HEK293T (cell line): ENCODE measurements around the gene CHD5.

Experiments used
- CTCF ChIA-PET: fragments of 350-600 bp; formaldehyde crosslinking; extraction: SDS; loops from one replicate; lab custom pipeline; 2021; ENCODE audit warnings: antibody characterized with exemption, inconsistent platforms; lab: Yijun Ruan, JAX
- POLR2A ChIA-PET: fragments of 350-600 bp; formaldehyde crosslinking; extraction: SDS; loops from one replicate; lab custom pipeline; 2020; ENCODE audit warnings: antibody characterized with exemption, inconsistent platforms; lab: Yijun Ruan, JAX
- DNase-seq: peaks from one replicate; pipeline ENCODE4 v3.0.0; 2012; ENCODE audit warnings: mixed read lengths; ENCODE audit errors: extremely low spot score
- ARNT ChIP-seq: fragments of 450-650 bp; IDR thresholded peaks from 2 replicates; pipeline ENCODE4 v1.6.1; 2017; ENCODE audit warnings: mild to moderate bottlenecking
- BHLHE40 ChIP-seq: fragments of 450-650 bp; IDR thresholded peaks from 2 replicates; pipeline ENCODE4 v1.6.1; 2016; ENCODE audit warnings: mild to moderate bottlenecking, moderate library complexity, borderline replicate concordance
- CTBP1 ChIP-seq: fragments of 450-650 bp; IDR thresholded peaks from 2 replicates; pipeline ENCODE4 v1.6.1; 2016; ENCODE audit warnings: borderline replicate concordance
- ELF4 ChIP-seq: fragments of 450-650 bp; IDR thresholded peaks from 2 replicates; pipeline ENCODE4 v1.6.1; 2017; ENCODE audit warnings: antibody characterized with exemption
- FOXA1 ChIP-seq: fragments of 450-650 bp; IDR thresholded peaks from 2 replicates; pipeline ENCODE4 v1.6.1; 2016; ENCODE audit warnings: mild to moderate bottlenecking
- FOXK2 ChIP-seq: fragments of 450-650 bp; IDR thresholded peaks from 2 replicates; pipeline ENCODE4 v1.6.1; 2016; ENCODE audit warnings: mild to moderate bottlenecking
- FOXM1 ChIP-seq: fragments of 450-650 bp; IDR thresholded peaks from 2 replicates; pipeline ENCODE4 v1.6.1; 2017; ENCODE audit warnings: mild to moderate bottlenecking, borderline replicate concordance
- HDGF ChIP-seq: fragments of 450-650 bp; IDR thresholded peaks from 2 replicates; pipeline ENCODE4 v1.6.1; 2017; ENCODE audit warnings: antibody characterized with exemption, borderline replicate concordance
- L3MBTL2 ChIP-seq: fragments of 450-650 bp; conservative IDR thresholded peaks from 2 replicates; pipeline ENCODE4 v1.6.1; 2016; ENCODE audit warnings: mild to moderate bottlenecking
- LEF1 ChIP-seq: fragments of 450-650 bp; IDR thresholded peaks from 2 replicates; pipeline ENCODE4 v1.6.1; 2017; ENCODE audit warnings: mild to moderate bottlenecking, borderline replicate concordance
- NFRKB ChIP-seq: fragments of 450-650 bp; IDR thresholded peaks from 2 replicates; pipeline ENCODE4 v1.6.1; 2016; ENCODE audit warnings: mild to moderate bottlenecking, moderate library complexity
- PKNOX1 ChIP-seq: fragments of 450-650 bp; IDR thresholded peaks from 2 replicates; pipeline ENCODE4 v1.6.1; 2016
- SP1 ChIP-seq: fragments of 450-650 bp; IDR thresholded peaks from 2 replicates; pipeline ENCODE4 v1.6.1; 2017
- SUZ12 ChIP-seq: fragments of 450-650 bp; IDR thresholded peaks from 2 replicates; pipeline ENCODE4 v1.6.1; 2016; ENCODE audit warnings: mild to moderate bottlenecking
- TARDBP ChIP-seq: fragments of 450-650 bp; IDR thresholded peaks from 2 replicates; pipeline ENCODE4 v1.6.1; 2016
- ZNF384 ChIP-seq: fragments of 450-650 bp; IDR thresholded peaks from 2 replicates; pipeline ENCODE4 v1.6.1; 2016

The CHD5 gene

DNA sequence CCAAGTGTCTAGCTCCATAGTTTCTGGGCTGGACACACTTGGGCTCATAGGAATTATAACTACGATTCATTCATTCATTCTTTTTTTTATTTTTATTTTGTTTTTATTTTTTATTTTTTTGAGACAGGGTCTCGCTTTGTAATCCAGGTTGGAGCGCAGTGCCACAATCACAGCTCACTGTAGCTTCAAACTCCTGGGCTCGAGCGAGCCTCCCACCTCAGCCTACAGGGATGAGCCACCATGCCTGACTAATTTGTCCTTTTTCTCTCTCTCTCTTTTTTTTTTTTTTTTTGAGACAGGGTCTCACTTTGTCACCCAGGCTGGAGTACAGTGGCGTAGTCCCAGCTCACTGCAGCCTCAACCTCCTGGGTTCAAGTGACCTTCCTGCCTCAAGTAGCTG is 92.2 kb downstream of the CHD5 start:
- TF ChIP-seq SP1 (no peak), FOXK2 (no peak), TARDBP (no peak), FOXM1 (no peak), SUZ12 (no peak), BHLHE40 (no peak), CTBP1 (no peak), ELF4 (no peak), PKNOX1 (no peak), FOXA1 (no peak), ARNT (no peak), LEF1 (no peak)
- DNase-seq: no peak
- CTCF ChIA-PET: interaction anchor here (0.5 to 0.7 kb wide), 4 partner anchors 12 to 101 kb away, joined by 3 read pairs; no protein-coding TSS in a partner anchor
- POLR2A ChIA-PET: no interaction called here

DNA sequence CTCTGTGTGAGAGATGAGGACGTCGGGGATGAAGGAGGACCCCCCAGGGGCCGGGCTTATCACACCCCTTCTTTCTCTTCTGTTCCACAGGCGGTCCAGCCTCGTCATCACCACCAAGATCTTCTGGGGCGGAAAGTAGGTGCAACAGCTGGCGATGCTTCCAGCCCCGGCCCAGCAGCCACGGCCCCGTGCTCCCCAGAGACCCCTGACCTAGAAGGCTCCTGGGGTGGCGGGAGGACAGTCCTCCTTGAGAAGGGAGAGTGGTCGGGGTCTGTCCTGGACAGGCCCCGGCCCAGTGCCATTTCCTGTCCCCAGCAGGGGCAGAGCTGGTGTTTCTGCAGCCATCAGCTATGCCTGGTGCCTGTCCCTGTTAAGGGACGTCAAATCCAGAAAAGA is 92.7 kb downstream of the CHD5 start:
- POLR2A ChIA-PET: no interaction called here
- CTCF ChIA-PET: interaction anchor here (0.6 to 0.7 kb wide), 3 partner anchors 12 to 100 kb away, joined by 3 read pairs; no protein-coding TSS in a partner anchor
- TF ChIP-seq SP1: no peak
- TF ChIP-seq TARDBP: no peak
- no peak for TF ChIP-seq PKNOX1
- DNase-seq: no peak

DNA sequence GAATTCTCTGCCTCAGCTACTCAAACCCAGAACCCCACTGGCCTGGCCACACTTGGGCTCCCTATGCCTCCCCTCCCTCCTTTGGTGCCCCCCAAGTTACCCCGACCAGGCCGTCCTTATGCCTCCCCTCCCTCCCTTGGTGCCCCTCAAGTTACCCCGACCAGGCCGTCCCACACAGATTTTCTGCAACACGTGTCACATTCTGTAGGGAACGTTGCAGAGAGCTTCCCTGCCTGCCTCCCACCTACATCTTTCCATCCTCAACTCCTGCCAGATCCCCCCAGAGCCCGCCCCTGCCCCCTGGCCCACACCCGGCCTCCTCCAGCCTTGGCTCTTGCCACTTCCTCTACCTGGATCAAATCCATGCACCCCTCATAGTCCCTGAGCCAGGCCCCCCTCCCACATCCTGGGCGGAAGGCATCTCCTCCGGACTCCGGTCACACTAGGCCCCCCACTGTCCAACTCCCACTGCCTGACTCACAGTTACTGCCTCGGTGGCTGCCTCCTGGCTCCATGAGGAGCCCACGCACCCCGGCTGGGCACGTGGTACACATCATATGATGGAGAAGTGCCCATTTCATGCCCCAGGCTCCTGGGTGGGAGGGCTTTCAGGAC is 93.3 kb downstream of the CHD5 start:
- TF ChIP-seq FOXK2 (no peak), FOXA1 (no peak), HDGF (no peak)
- DNase-seq: no peak
- ChIA-PET CTCF (no interaction called here), POLR2A (no interaction called here)

DNA sequence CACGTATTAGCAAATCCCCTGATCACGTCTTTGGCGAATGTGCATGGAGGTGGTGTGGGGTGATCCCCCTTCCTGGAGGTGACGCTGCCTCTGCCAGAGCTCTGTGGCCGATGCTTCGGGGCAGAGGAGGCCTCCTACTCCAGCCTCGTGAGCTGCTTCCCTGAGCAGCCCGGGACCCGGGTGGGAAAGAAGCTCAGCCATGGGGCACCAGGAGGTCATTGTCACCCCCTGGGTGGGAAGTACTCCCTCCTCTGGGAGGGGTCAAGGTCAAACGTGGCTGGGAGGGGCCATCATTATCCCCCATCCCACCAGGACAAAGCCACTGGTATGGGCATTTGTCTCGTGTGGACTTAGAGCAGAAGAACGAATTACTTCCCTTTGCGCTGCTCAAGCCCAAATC is 93.8 kb downstream of the CHD5 start:
- no peak for TF ChIP-seq ELF4
- no peak for TF ChIP-seq LEF1
- no peak for TF ChIP-seq BHLHE40
- TF ChIP-seq PKNOX1: no peak
- TF ChIP-seq L3MBTL2: no peak
- TF ChIP-seq FOXK2: no peak
- TF ChIP-seq CTBP1: no peak
- TF ChIP-seq TARDBP: no peak
- TF ChIP-seq NFRKB: no peak
- TF ChIP-seq SUZ12: no peak
- TF ChIP-seq HDGF: no peak
- no peak for TF ChIP-seq ZNF384
- no peak for TF ChIP-seq FOXA1
- TF ChIP-seq FOXM1: no peak
- no peak for TF ChIP-seq SP1
- no peak for TF ChIP-seq ARNT
- no peak for DNase-seq
- POLR2A ChIA-PET: no interaction called here
- CTCF ChIA-PET: no interaction called here

DNA sequence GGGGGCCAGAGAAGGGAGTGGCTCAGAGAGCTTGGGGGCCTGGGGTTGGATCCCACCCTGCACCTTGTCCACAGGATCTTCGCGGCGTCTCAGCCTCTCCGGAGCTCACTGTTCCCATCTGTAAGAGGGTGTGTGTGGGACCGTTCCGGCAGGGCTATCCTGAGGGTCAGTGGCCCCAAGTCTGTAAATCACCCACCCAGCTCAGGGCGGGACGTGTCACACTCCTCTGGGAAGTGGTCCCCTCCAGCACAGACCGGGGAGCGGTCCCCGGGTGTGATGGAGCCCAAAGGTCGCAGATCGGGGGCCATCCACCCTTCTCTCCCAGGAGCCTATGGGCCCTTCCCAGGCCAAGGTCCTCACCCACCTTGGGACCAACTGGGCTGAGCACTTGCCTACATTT is 94.5 kb downstream of the CHD5 start:
- DNase-seq: no peak
- POLR2A ChIA-PET: no interaction called here
- CTCF ChIA-PET: no interaction called here
- TF ChIP-seq SUZ12 (no peak), ZNF384 (no peak), FOXA1 (no peak), HDGF (no peak), TARDBP (no peak), PKNOX1 (no peak), FOXM1 (no peak), LEF1 (no peak), ARNT (no peak), SP1 (no peak), ELF4 (no peak), L3MBTL2 (no peak), FOXK2 (no peak), CTBP1 (no peak), BHLHE40 (no peak), NFRKB (no peak)

DNA sequence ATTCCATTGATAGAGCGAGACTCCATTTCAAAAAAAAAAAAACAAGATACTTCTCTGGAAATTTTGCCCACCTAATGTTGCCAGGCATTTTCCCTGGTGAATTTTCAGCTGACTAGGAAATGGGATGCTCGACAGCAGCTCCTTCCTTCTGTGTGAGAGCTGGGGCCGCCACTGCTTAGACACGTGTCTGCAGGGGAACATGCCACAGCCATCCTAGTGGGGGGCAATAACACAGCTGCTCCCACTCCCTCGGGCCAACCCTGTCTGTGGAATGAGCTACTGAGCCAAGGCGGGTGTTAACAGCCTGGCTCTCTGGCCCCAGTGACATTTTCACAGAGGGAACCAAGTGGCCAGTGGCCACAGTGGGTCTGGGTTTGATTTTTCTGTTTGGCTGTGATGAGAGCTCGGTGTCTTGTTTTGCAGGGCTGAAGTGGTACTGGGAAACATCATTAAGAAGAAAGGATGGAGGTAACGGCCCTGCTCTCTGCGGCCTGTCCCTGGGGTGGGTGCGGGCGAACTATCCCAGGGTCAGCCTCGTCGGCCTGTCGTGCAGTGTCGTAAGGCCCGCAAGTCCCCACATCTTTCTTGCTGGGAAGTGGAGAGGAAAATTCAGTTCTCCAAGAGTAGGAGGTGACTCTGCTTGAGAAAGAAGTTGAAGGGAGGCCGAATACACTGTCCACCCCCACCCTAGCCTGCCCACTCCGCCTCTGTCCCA is 95.2 kb downstream of the CHD5 start:
- POLR2A ChIA-PET: no interaction called here
- DNase-seq: no peak
- TF ChIP-seq ZNF384 (no peak), FOXM1 (no peak), SP1 (no peak), HDGF (no peak), SUZ12 (no peak), FOXA1 (no peak), PKNOX1 (no peak), LEF1 (no peak), ARNT (no peak), BHLHE40 (no peak), TARDBP (no peak), ELF4 (no peak), NFRKB (no peak), L3MBTL2 (no peak), FOXK2 (no peak), CTBP1 (no peak)
- CTCF ChIA-PET: interaction anchor here (1.1 kb wide), 1 partner anchor 161 kb away, joined by 3 read pairs; no protein-coding TSS in a partner anchor
